GM12874 (cell line): ENCODE data around the gene ZNF768.

ENCODE experiments used
- TF ChIP-seq, protein P1 (sequence below): IDR thresholded peaks from 2 replicates; pipeline ENCODE4 v1.5.1; 2011; ENCODE audit warnings: low read depth, mild to moderate bottlenecking, control low read depth, low read length, moderate library complexity; ENCODE audit not compliant: insufficient read depth

ZNF768 gene

GRCh38 chr16:30526137-30526822, at the start of gene ZNF768:
Gene ZNF768 (minus strand): TSS chr16:30526566. CDS start chr16:30526413, 153 bp downstream.
- TF ChIP-seq, protein P1, sequence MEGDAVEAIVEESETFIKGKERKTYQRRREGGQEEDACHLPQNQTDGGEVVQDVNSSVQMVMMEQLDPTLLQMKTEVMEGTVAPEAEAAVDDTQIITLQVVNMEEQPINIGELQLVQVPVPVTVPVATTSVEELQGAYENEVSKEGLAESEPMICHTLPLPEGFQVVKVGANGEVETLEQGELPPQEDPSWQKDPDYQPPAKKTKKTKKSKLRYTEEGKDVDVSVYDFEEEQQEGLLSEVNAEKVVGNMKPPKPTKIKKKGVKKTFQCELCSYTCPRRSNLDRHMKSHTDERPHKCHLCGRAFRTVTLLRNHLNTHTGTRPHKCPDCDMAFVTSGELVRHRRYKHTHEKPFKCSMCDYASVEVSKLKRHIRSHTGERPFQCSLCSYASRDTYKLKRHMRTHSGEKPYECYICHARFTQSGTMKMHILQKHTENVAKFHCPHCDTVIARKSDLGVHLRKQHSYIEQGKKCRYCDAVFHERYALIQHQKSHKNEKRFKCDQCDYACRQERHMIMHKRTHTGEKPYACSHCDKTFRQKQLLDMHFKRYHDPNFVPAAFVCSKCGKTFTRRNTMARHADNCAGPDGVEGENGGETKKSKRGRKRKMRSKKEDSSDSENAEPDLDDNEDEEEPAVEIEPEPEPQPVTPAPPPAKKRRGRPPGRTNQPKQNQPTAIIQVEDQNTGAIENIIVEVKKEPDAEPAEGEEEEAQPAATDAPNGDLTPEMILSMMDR, result no peak

DNA sequence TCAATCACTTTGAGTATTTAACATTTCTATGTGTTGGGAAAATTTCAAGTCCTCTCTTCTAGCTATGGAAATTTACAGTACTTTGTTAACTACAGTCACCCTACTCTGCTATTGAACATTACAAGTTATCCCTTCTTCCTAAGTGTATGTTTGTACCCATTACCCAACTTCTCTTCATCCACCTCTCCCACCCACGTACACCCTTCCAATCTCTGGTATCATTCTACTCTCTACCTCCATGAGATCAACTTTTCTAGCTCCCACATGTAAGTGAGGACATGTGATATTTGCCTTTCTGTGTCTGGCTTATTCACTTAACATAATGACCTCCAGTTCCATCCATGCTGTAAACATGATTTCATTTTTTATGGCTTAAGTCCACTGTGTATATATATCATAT, 48.3 kb upstream of the ZNF768 start:
- TF ChIP-seq, protein P1, result no peak

GRCh38 chr16:30571445-30572322, 45.3 kb upstream of the ZNF768 start, which contains the start of gene ZNF688:
Gene ZNF688 (minus strand): TSS chr16:30571714. CDS start chr16:30571629, 85 bp downstream.
- TF ChIP-seq, protein P1, result no peak

- TF ChIP-seq, protein P1, result no peak
Observed at GRCh38 chr16:30570636-30571444, 44.5 kb upstream of the ZNF768 start.

DNA sequence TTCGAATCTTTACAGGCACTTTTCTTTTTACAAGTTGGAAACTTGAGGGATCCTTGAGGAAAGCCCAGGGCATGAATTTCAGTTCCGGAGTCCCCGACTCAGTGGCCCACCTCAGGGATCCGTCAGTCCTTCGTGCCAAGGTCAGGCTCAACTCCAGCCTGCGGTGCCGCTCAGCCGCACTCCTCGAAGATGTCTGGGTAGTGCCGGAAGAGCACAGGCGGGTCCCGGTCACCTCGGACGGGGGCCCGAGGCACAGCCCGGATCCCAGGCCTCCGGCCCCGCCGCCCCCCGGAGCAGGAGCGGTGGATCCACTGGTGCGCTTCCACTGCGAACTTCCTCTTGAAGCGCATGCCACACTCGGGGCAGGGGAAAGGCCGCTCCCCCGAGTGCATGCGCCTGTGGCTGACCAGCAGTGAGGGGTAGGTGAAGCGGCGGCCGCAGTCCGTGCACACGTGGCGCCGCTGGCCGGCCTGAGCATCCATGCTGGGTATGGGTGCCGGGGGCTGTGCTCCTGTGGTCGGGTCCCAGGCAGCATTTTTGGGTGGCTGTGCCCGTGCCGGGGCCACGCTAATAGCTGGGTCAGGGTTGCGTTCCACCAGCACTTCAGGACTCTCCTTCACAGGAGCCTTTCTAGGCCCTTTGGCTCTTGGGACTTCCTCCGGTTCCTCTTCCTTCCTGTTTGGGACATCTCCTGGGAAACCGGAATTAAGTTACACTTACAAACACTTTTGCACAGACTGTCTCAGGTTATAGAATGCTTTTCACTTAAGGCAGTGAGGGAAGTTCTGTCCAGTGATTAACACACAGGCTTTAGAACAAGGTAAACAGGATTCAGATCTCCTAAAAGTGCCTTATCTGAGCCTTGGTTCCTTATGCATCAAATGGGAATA, 43.6 kb upstream of the ZNF768 start:
- TF ChIP-seq, protein P1, result no peak

GRCh38 chr16:30569281-30569680, 42.9 kb upstream of the ZNF768 start:
- TF ChIP-seq, protein P1, result no peak
